Urothelium cell line (cell line): ENCODE data around the gene TMEM165.
A peak's percentile ranks its signal among the peaks of the same experiment; 100 is the strongest.
"Not testable (repeated sequence)": the region's sequence is repeated elsewhere in the genome, so short reads cannot be mapped to it uniquely, and the experiment has no call there.

Source experiments
- DNase-seq: peaks from one replicate; pipeline ENCODE4 v3.0.0; 2011; ENCODE audit warnings: low spot score, mixed read lengths
- FAIRE-seq: peaks from 2 replicates; lab custom pipeline; 2011; peaks lifted over from hg19 to GRCh38; lab: Jason Lieb, UNC

The TMEM165 gene, protein sequence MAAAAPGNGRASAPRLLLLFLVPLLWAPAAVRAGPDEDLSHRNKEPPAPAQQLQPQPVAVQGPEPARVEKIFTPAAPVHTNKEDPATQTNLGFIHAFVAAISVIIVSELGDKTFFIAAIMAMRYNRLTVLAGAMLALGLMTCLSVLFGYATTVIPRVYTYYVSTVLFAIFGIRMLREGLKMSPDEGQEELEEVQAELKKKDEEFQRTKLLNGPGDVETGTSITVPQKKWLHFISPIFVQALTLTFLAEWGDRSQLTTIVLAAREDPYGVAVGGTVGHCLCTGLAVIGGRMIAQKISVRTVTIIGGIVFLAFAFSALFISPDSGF

GRCh38 chr4:55395529-55396307 lies at the start of gene TMEM165:
Gene TMEM165, plus strand, starts transcription at chr4:55395957. Its CDS starts 233 bp downstream, at chr4:55396190.
- peak; percentile 92 for FAIRE-seq
- DNase-seq, result peak; percentile 98

GRCh38 chr4:55345980-55346850 lies 49.5 kb upstream of the TMEM165 start, which contains the start of gene SRD5A3:
Gene SRD5A3, plus strand, starts transcription at chr4:55346242. Its CDS starts 95 bp downstream, at chr4:55346337.
- FAIRE-seq, result peak; percentile 74

DNA sequence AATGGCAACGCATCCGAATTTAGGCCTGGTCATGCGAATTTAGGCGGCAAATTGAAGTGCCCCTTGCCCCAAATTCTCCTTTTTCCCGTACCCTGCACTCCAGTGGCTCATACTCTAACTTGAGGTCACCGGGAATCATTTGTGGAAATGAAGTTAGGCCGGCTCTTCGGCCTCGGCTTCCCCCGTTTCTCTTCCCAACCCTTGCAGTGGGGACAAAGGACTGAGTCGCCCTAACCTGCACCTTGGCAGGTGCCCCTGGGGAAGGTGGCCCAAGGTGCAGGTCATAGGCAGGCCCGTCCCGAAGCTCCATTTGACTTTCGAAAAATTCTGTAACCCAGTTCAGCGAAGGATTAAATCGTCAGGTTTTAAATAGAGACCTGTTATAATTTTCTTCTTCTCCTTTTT lies 48.9 kb upstream of the TMEM165 start:
- FAIRE-seq, result no peak
- DNase-seq, result peak; percentile 33

More at GRCh38 chr4:55345980-55346850, 49.5 kb upstream of the TMEM165 start, which contains the start of gene SRD5A3:
- DNase-seq, result peak; percentile 94

DNA sequence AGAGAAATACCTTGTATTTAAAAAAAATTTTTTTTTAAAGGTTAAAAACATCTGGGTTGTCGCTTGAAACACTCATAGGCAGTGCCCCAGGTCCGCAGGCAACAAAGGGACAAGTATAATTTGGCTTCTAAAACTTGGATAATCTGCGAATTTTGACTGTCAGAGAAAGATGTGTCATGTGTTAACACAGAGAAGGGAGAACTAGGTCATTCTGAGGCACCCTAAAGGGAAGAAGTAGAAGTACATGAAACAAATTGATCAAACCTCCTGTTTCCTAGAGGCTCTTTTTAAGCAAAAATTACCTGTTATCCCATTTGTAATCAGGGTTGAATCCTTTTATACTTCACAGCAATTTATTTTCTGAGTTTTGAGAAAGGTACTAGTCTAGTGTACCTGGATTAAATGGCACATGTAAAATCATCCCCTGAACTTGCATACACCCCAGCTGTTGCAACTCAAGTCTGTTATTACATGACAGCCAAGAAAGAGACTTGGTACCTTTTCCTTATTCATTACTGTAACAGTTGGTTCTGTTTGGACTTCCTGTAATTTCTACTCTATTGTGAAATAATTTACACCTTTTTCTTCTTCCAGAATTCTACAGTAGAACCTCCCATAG lies 48.0 kb upstream of the TMEM165 start:
- FAIRE-seq, result no peak

GRCh38 chr4:55348466-55348865 lies 47.3 kb upstream of the TMEM165 start:
- FAIRE-seq, result no peak
- no peak for DNase-seq

More for the DNA sequence above, 48.0 kb upstream of the TMEM165 start:
- DNase-seq, result no peak

DNA sequence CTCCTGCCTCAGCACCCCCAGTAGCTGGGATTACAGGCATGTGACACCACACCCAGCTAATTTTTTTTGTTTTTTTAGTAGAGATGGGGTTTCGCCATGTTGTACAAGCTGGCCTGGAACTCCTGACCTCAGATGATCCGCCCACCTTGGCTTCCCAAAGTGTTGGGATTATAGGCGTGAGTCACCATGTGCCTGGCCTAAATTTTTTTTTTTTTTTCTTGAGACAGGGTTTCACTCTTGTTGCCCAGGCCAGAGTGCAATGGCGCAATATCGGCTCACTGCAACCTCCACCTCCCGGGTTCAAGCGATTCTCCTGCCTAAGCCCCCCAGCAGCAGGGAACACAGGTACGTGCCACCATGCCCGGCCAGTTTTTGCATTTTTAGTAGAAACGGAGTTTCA lies 44.9 kb upstream of the TMEM165 start:
- not testable (repeated sequence) for DNase-seq, FAIRE-seq

DNA sequence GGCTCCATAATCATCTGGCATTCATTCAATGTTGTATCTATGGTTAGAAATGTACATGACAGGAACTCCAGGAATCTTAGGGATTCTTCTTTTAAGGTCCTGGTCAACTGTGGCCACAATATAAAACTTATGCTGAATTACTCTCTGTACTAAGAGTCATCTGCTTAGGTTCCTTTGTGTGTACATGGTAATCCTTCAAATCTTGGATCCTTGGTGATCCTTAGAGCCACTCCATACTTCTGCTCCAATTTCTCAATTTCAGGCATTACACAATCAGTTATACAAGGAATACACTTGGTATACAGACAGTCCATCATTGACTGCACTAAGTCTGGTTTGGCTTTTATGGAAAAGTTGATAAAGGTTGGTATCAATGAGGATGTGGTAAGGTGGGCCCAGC lies 43.9 kb upstream of the TMEM165 start:
- FAIRE-seq (no peak), DNase-seq (no peak)

DNA sequence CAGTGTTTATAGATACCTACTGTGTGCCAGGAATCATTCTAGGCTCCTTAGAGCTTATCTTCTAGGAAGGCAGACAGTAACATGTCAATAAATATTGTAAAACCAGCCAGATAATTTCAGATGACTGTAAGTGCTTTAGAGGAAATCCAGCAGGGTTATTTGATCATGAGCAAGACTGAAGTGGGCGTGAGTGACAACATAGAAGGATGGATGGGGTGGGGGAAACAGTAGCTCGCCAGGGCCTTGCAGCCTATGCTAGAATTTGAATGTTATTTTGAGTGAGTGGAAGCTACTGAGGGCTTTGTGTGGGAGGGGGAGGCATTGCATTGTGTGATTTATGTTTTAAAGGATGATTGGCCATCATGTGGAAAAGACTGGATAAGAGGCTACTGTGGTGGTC lies 43.0 kb upstream of the TMEM165 start:
- DNase-seq, result no peak
- FAIRE-seq, result no peak

GRCh38 chr4:55353228-55353747 lies 42.5 kb upstream of the TMEM165 start:
- not testable (repeated sequence) for FAIRE-seq, DNase-seq

GRCh38 chr4:55354648-55355047 lies 41.1 kb upstream of the TMEM165 start:
- FAIRE-seq (no peak), DNase-seq (no peak)

DNA sequence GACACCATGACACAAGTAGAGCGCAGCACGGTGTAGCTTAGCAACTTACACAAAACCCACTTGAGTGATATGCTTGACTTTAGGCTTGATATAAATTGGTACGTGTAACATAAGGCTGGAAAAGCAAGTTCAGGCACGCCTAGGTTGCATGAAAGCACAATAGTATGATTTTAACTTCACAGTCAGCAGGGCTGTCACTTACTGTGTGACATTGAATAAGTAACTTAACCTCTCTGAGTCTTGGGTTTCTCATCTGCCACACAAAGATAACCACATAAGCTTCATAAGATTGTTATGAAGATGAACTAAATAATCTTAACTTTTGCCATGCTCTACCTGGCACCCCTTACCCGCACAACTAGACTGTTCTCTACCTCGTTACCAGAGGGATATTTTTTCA lies 40.2 kb upstream of the TMEM165 start:
- no peak for DNase-seq
- no peak for FAIRE-seq

GRCh38 chr4:55356991-55357461 lies 38.7 kb upstream of the TMEM165 start:
- no peak for DNase-seq

DNA sequence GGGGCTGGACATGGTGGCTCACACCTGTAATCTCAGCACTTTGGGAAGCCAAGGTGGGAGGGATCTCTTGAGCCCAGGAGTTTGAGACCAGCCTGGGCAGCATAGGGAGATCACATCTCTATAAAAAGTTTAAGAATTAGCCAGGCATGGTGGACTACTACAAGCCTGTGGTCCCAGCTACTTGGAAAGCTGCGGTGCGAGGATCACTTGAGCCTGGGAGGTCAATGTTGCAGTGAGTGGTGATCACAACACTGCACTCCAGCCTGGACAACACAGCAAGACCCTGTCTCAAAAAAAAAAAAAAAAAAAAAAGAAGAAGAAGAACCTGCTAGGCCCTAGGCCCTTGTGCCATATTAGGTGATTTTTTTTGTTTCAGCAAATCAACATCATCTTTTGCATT lies 37.5 kb upstream of the TMEM165 start:
- FAIRE-seq (no peak), DNase-seq (no peak)

More at GRCh38 chr4:55356991-55357461, 38.7 kb upstream of the TMEM165 start:
- no peak for FAIRE-seq

DNA sequence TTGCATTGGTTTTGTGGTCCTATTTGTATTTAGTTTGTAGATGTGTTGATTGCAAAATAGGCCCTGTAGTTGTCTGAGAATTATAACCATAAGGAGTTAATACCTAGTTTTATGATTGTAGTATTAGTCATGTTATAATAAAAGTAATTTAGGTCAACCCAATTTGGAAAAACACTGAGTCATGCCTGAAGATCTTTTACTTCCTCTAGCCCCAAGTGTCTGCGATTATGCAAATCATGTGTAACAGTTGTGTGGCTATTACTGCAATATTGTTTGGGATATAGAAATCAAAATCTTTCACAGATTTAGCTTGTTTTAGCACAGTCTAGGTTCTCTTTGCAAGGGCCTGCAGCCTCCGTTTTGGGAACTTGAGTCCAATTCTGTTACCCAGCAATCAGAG lies 37.1 kb upstream of the TMEM165 start:
- DNase-seq, result peak; percentile 44

GRCh38 chr4:55359397-55359916 lies 36.3 kb upstream of the TMEM165 start:
- FAIRE-seq (no peak), DNase-seq (no peak)

More for the DNA sequence above, 37.1 kb upstream of the TMEM165 start:
- no peak for FAIRE-seq

- not testable (repeated sequence) for DNase-seq, FAIRE-seq
Measured at GRCh38 chr4:55362938-55363337, 32.8 kb upstream of the TMEM165 start.

GRCh38 chr4:55363691-55364351 lies 31.9 kb upstream of the TMEM165 start:
- FAIRE-seq, result no peak
- no peak for DNase-seq

DNA sequence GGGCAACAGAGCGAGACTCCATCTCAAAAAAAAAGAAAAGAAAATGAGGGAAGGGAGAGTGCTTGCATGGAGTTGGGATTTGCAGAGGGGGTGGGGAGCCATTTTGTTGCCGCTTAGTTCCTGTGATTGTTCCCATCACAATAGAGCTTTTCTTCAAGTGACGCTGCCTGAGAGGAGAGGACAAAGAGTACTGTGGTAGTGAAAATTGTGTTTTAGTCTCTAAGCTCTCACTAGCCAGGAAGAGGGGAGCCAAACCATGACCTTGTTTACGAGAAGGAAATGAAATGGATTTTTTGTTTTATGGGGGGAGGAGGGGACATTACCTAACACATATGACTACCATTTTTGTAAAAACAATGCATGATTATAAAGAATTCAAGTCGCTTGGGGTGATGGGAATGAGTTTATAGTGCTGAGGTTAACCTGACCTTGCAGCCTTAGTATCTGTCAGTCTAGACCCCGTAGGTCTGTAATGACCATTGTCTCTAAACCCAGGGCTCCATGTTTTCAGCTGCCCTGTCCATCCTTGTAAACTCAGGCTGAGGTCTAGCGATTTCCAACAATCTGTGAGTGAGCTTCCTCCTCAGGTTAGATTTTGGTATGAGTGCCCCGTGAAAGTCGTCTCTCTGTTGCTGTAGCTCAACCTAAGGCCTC lies 30.9 kb upstream of the TMEM165 start:
- no peak for DNase-seq
- no peak for FAIRE-seq

GRCh38 chr4:55365345-55365728 lies 30.4 kb upstream of the TMEM165 start:
- no peak for FAIRE-seq
- DNase-seq, result no peak
